Measurements from ENCODE around the gene GPR137. TPM values are rescaled to one million over a fixed set of nuclear protein-coding genes. Genes with fewer than 3 reads are reported as not detected.

The GPR137 gene
- total RNA-seq, 1 donor from 2014 or later, result 28.4 TPM

- peak; percentile 93 for DNase-seq (ENCODE audit: low read depth)
Measured at GRCh38 chr11:64284048-64284961, 1.3 kb upstream of the GPR137 start, which contains the start of gene BAD. Gene BAD, minus strand, starts transcription at chr11:64284665. Its CDS starts 297 bp downstream, at chr11:64284368.

- peak; percentile 52 for DNase-seq (ENCODE audit: low read depth)
Measured at GRCh38 chr11:64285885-64286800, 495 bp downstream of the GPR137 start.

GRCh38 chr11:64286801-64287159 is 1.1 kb downstream of the GPR137 start:
- no peak for DNase-seq (ENCODE audit: low read depth)

GRCh38 chr11:64287676-64288352 is 2.2 kb downstream of the GPR137 start:
- DNase-seq (ENCODE audit: low read depth), result no peak

- DNase-seq (ENCODE audit: low read depth), result no peak
Measured at GRCh38 chr11:64288353-64288750, 2.7 kb downstream of the GPR137 start.

- no peak for DNase-seq (ENCODE audit: low read depth)
Measured at GRCh38 chr11:64289002-64289564, 3.4 kb downstream of the GPR137 start.

- DNase-seq (ENCODE audit: low read depth), result no peak
Measured at GRCh38 chr11:64290352-64291261, 5.0 kb downstream of the GPR137 start.

- DNase-seq (ENCODE audit: low read depth), result no peak
Measured at GRCh38 chr11:64291262-64291751, 5.7 kb downstream of the GPR137 start, which contains the start of gene KCNK4. Gene KCNK4, plus strand, starts transcription at chr11:64291302. Its CDS starts 1,717 bp downstream, at chr11:64293019.

GRCh38 chr11:64291752-64292459 is 6.3 kb downstream of the GPR137 start:
- DNase-seq (ENCODE audit: low read depth), result no peak

GRCh38 chr11:64292460-64293254 is 7.0 kb downstream of the GPR137 start:
- no peak for DNase-seq (ENCODE audit: low read depth)

GRCh38 chr11:64294774-64295173 is 9.1 kb downstream of the GPR137 start:
- DNase-seq (ENCODE audit: low read depth), result peak; percentile 57

GRCh38 chr11:64295760-64296159 is 10.1 kb downstream of the GPR137 start:
- DNase-seq (ENCODE audit: low read depth), result no peak

- DNase-seq (ENCODE audit: low read depth), result no peak
Measured at GRCh38 chr11:64296236-64296635, 10.6 kb downstream of the GPR137 start.

GRCh38 chr11:64296830-64297698 is 11.4 kb downstream of the GPR137 start:
- DNase-seq (ENCODE audit: low read depth), result no peak

GRCh38 chr11:64297699-64298358 is 12.2 kb downstream of the GPR137 start:
- DNase-seq (ENCODE audit: low read depth), result no peak
